Hepatocyte (in vitro differentiated cells): ENCODE results near the gene PDXP.

ENCODE experiments used
- EZH2 ChIP-seq: fragments of 200-600 bp; sonication (generic); IDR thresholded peaks from 2 replicates; pipeline ENCODE4 v1.6.1; 2016; ENCODE audit warnings: antibody characterized with exemption, mild to moderate bottlenecking, borderline replicate concordance
- TF ChIP-seq, protein P1 (sequence below): fragments of 200-600 bp; sonication (generic); IDR thresholded peaks from 2 replicates; pipeline ENCODE4 v1.5.1; 2016; ENCODE audit warnings: antibody characterized with exemption, mild to moderate bottlenecking; ENCODE audit not compliant: poor library complexity

GRCh38 chr22:37639771-37640590, 18.5 kb upstream of the PDXP start:
- no peak for TF ChIP-seq EZH2
- TF ChIP-seq, protein P1, sequence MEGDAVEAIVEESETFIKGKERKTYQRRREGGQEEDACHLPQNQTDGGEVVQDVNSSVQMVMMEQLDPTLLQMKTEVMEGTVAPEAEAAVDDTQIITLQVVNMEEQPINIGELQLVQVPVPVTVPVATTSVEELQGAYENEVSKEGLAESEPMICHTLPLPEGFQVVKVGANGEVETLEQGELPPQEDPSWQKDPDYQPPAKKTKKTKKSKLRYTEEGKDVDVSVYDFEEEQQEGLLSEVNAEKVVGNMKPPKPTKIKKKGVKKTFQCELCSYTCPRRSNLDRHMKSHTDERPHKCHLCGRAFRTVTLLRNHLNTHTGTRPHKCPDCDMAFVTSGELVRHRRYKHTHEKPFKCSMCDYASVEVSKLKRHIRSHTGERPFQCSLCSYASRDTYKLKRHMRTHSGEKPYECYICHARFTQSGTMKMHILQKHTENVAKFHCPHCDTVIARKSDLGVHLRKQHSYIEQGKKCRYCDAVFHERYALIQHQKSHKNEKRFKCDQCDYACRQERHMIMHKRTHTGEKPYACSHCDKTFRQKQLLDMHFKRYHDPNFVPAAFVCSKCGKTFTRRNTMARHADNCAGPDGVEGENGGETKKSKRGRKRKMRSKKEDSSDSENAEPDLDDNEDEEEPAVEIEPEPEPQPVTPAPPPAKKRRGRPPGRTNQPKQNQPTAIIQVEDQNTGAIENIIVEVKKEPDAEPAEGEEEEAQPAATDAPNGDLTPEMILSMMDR = no peak
